Neural cell (in vitro differentiated cells): Measurements from ENCODE around the gene SEMA3F. TPM values are rescaled to one million over a fixed set of nuclear protein-coding genes. Genes with fewer than 3 reads are reported as not detected.

Source experiments
- H2AFZ ChIP-seq: fragments of 200-600, 300-800 bp; sonication (generic), shearing (Covaris generic); 2 replicates; pipeline ENCODE4 v1.6.0; 2014; ENCODE audit warnings: low read depth, mild to moderate bottlenecking, antibody characterized with exemption, low read length, moderate library complexity
- H3F3A ChIP-seq: fragments of 200-600 bp; shearing (Covaris generic); 2 replicates; pipeline ENCODE4 v1.6.1; 2016; ENCODE audit warnings: mild to moderate bottlenecking, moderate library complexity, mixed read lengths, antibody characterized with exemption, low read length; ENCODE audit not compliant: insufficient read depth, poor library complexity, severe bottlenecking
- H3K27ac ChIP-seq: fragments of 200-600, 300-800 bp; sonication (generic), shearing (Covaris generic); 2 replicates; pipeline ENCODE4 v1.5.1; 2014; ENCODE audit warnings: mild to moderate bottlenecking, low read length, moderate library complexity
- H3K27me3 ChIP-seq: fragments of 300-800, 200-600 bp; sonication (generic), shearing (Covaris generic); 2 replicates; pipeline ENCODE4 v1.6.0; 2014; ENCODE audit warnings: mild to moderate bottlenecking, low read depth, low read length, moderate library complexity; ENCODE audit not compliant: insufficient read depth
- H3K36me3 ChIP-seq: fragments of 300-800, 200-600 bp; sonication (generic), shearing (Covaris generic); 2 replicates; pipeline ENCODE4 v1.5.1; 2014; ENCODE audit warnings: mild to moderate bottlenecking, antibody characterized with exemption, low read length, moderate library complexity; ENCODE audit not compliant: insufficient read depth
- H3K4me2 ChIP-seq: fragments of 300-800, 200-600 bp; sonication (generic), shearing (Covaris generic); 2 replicates; pipeline ENCODE4 v1.6.0; 2014; ENCODE audit warnings: mild to moderate bottlenecking, low read length
- H3K4me3 ChIP-seq: fragments of 300-800, 200-600 bp; sonication (generic), shearing (Covaris generic); 2 replicates; pipeline ENCODE4 v1.5.1; 2014; ENCODE audit warnings: mild to moderate bottlenecking, low read length, moderate library complexity
- H3K79me2 ChIP-seq: fragments of 200-600 bp; shearing (Covaris generic); replicated peaks from 2 replicates; pipeline ENCODE4 v1.6.0; 2014; ENCODE audit warnings: mild to moderate bottlenecking, low read length, moderate library complexity; ENCODE audit not compliant: insufficient read depth
- H3K9ac ChIP-seq: fragments of 300-800, 200-600 bp; sonication (generic), shearing (Covaris generic); 2 replicates; pipeline ENCODE4 v1.6.1; 2016; ENCODE audit warnings: mild to moderate bottlenecking, low read length, mixed read lengths
- H3K9me2 ChIP-seq: fragments of 200-600 bp; shearing (Covaris generic); 2 replicates; pipeline ENCODE4 v1.6.1; 2016; ENCODE audit warnings: mild to moderate bottlenecking, low read length, mixed read lengths; ENCODE audit not compliant: insufficient read depth
- H3K9me3 ChIP-seq: fragments of 200-600, 300-800 bp; sonication (generic), shearing (Covaris generic); 2 replicates; pipeline ENCODE4 v1.6.1; 2016; ENCODE audit warnings: mild to moderate bottlenecking, mixed run types, low read length, moderate library complexity, mixed read lengths
- H4K20me1 ChIP-seq: fragments of 200-600 bp; shearing (Covaris generic); 2 replicates; pipeline ENCODE4 v1.6.1; 2016; ENCODE audit warnings: mild to moderate bottlenecking, mixed run types; ENCODE audit not compliant: insufficient read depth
- CTCF ChIP-seq: fragments of 450-650 bp; IDR thresholded peaks from 2 replicates; pipeline ENCODE4 v1.5.1; 2014; ENCODE audit warnings: antibody characterized with exemption, mild to moderate bottlenecking, moderate library complexity; ENCODE audit not compliant: poor library complexity, severe bottlenecking
- EP300 ChIP-seq: fragments of 450-650 bp; conservative IDR thresholded peaks from 2 replicates; pipeline ENCODE4 v1.6.1; 2014; ENCODE audit warnings: antibody characterized with exemption, mild to moderate bottlenecking, moderate library complexity; ENCODE audit not compliant: poor library complexity, severe bottlenecking
- EZH2 ChIP-seq: fragments of 200-600, 300-800 bp; shearing (Covaris generic), sonication (generic); IDR thresholded peaks from 2 replicates; pipeline ENCODE4 v1.6.1; 2014; ENCODE audit warnings: antibody characterized with exemption, low read length, borderline replicate concordance, mild to moderate bottlenecking; ENCODE audit not compliant: insufficient read depth, poor library complexity, severe bottlenecking
- MXI1 ChIP-seq: fragments of 450-650 bp; conservative IDR thresholded peaks from 2 replicates; pipeline ENCODE4 v1.6.1; 2014; ENCODE audit warnings: antibody characterized with exemption, mild to moderate bottlenecking; ENCODE audit not compliant: poor library complexity, severe bottlenecking
- POLR2AphosphoS5 ChIP-seq: IDR thresholded peaks from 2 replicates; pipeline ENCODE4 v1.6.1; 2012
- RAD21 ChIP-seq: fragments of 450-650 bp; conservative IDR thresholded peaks from 2 replicates; pipeline ENCODE4 v1.6.1; 2014; ENCODE audit warnings: antibody characterized with exemption, mild to moderate bottlenecking, moderate library complexity
- SMC3 ChIP-seq: fragments of 450-650 bp; conservative IDR thresholded peaks from 2 replicates; pipeline ENCODE4 v1.6.1; 2014; ENCODE audit warnings: antibody characterized with exemption, mild to moderate bottlenecking, moderate library complexity; ENCODE audit not compliant: poor library complexity
- TAF1 ChIP-seq: IDR thresholded peaks from 2 replicates; pipeline ENCODE4 v1.6.1; 2012; ENCODE audit warnings: low read depth
- polyA plus RNA-seq: library from polyadenylated mRNA; depleted of rRNA; stranded (reverse); fragments of >200 nt; gene quantifications from 2 replicates; pipeline ENCODE4 v1.2.3, GENCODE V29; 2014
- TF ChIP-seq, protein P1 (sequence below): IDR thresholded peaks from 2 replicates; pipeline ENCODE4 v1.6.1; 2012; ENCODE audit warnings: borderline replicate concordance

The SEMA3F gene
- polyA plus RNA-seq, 1 donor from 2014 or later: 17.0 TPM

- H3K9me2 ChIP-seq: no peaks in the 10 kb centered on the region
- H3K79me2 ChIP-seq: no peaks in the 10 kb centered on the region
- no peak overlapping the region for H3K4me2 ChIP-seq
- no peak overlapping the region for H3K9ac ChIP-seq
- no peaks in the 10 kb centered on the region for H3K36me3 ChIP-seq
- H3K9me3 ChIP-seq: no peaks in the 10 kb centered on the region
- H2AFZ ChIP-seq: no peak overlapping the region
- TF ChIP-seq MXI1 (no peak), POLR2AphosphoS5 (no peak), TAF1 (no peak), SMC3 (no peak), EZH2 (no peak), CTCF (no peak), EP300 (no peak), RAD21 (no peak)
- TF ChIP-seq, protein P1, sequence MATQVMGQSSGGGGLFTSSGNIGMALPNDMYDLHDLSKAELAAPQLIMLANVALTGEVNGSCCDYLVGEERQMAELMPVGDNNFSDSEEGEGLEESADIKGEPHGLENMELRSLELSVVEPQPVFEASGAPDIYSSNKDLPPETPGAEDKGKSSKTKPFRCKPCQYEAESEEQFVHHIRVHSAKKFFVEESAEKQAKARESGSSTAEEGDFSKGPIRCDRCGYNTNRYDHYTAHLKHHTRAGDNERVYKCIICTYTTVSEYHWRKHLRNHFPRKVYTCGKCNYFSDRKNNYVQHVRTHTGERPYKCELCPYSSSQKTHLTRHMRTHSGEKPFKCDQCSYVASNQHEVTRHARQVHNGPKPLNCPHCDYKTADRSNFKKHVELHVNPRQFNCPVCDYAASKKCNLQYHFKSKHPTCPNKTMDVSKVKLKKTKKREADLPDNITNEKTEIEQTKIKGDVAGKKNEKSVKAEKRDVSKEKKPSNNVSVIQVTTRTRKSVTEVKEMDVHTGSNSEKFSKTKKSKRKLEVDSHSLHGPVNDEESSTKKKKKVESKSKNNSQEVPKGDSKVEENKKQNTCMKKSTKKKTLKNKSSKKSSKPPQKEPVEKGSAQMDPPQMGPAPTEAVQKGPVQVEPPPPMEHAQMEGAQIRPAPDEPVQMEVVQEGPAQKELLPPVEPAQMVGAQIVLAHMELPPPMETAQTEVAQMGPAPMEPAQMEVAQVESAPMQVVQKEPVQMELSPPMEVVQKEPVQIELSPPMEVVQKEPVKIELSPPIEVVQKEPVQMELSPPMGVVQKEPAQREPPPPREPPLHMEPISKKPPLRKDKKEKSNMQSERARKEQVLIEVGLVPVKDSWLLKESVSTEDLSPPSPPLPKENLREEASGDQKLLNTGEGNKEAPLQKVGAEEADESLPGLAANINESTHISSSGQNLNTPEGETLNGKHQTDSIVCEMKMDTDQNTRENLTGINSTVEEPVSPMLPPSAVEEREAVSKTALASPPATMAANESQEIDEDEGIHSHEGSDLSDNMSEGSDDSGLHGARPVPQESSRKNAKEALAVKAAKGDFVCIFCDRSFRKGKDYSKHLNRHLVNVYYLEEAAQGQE: no peak
- H3F3A ChIP-seq: no peaks in the 10 kb centered on the region
- H3K4me3 ChIP-seq: no peak overlapping the region
- no peaks in the 10 kb centered on the region for H4K20me1 ChIP-seq
- no peaks in the 10 kb centered on the region for H3K27me3 ChIP-seq
- no peak overlapping the region for H3K27ac ChIP-seq
These were observed 58.2 kb downstream of the SEMA3F start for GRCh38 chr3:50213373-50213772.

- Histone ChIP-seq H3K4me3 (no peak overlapping the region), H3K36me3 (no peaks in the 10 kb centered on the region), H3K9me3 (no peaks in the 10 kb centered on the region), H2AFZ (no peak overlapping the region), H3K9me2 (no peaks in the 10 kb centered on the region), H3K79me2 (no peaks in the 10 kb centered on the region), H3K9ac (no peak overlapping the region), H3K4me2 (no peak overlapping the region), H3K27me3 (no peaks in the 10 kb centered on the region), H3F3A (no peaks in the 10 kb centered on the region), H4K20me1 (no peaks in the 10 kb centered on the region), H3K27ac (no peak overlapping the region)
- TF ChIP-seq EZH2 (no peak), POLR2AphosphoS5 (no peak), RAD21 (no peak), MXI1 (no peak)
These were observed 59.7 kb downstream of the SEMA3F start for GRCh38 chr3:50214824-50215223.
